GM18867 (cell line): Measurements from ENCODE around the gene MTURN.
"Not testable (repeated sequence)": the region's sequence is repeated elsewhere in the genome, so short reads cannot be mapped to it uniquely, and the experiment has no call there.

Experiments used
- ATAC-seq: cut with Tn5 transposase; IDR thresholded peaks from one replicate; pipeline ENCODE4 v1.9.1; 2021; ENCODE audit warnings: mild to moderate bottlenecking, moderate library complexity; ENCODE audit not compliant: unreplicated experiment

The MTURN gene

DNA sequence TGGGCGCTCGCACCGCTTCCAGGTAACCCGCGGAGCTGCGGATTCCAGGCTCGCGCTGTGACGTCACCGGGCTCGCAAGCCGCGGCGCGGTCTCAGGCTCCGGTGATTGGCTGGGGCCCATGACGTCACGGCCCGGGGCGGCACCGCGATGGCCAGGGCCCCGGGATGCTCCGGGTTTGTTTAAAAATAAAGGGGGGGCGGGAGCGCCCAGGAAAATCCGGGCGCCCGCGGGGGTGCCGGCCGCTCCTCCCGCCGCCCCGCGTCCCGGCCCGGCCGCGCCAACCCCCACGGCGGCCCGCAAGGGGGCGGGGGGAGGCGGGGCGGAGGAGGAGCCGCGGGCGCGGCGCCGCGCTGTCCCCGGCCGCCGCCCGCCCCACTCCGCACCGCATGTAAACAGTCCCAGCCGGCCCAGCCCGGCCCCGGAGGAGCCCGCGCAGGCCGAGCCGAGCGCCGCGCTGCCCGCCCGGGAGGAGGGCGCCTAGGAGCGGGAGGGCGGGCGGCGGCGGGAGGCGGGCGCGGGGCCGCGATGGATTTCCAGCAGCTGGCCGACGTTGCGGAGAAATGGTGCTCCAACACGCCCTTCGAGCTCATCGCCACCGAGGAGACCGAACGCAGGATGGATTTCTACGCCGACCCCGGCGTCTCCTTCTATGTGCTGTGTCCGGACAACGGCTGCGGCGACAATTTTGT is at the start of gene MTURN:
TSS of gene MTURN (plus strand) at position 376 of the 690 bp plus-strand sequence. CDS start at position 527, 151 bp downstream.
- peak; percentile 83 for ATAC-seq

DNA sequence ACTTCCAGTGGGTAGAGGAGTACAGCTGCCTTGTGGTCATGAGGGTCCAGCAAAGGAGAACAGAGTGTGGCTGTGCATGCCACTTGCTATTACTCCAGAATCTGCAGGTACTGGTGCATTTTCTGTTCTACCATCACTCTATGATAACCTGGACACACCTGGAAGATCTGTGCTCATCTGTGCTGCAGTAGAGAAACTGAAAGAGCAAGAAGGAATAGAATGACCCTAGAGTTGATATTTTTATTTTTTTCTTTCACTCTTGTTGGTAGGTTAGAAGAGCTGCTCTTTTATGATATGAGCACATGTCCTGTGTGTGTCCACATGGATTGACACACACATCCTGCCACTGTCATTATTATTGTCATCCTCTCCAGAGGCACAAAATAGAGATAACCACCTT is 48.3 kb upstream of the MTURN start:
- no peak for ATAC-seq

- no peak for ATAC-seq
Measured at GRCh38 chr7:30087371-30087770, 47.4 kb upstream of the MTURN start.

DNA sequence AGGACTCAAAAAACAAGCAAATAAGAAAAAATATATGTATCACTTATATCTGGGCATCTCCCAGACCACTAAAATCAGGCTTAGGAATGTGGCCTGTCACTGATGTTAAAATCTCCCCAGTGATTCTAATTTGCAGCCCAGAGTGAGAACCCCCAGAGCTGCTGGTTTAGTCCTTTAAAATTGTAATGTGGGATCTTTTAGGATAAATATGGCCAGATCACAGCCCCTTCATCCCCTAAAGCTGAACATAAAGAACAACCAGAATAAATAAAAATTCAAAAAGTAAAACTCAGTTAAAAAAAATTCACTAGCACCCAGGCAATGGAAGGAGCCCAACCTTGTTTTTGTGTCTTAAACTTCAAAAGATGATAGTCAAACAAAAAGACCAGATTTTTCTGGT is 46.4 kb upstream of the MTURN start:
- ATAC-seq: no peak

- ATAC-seq: no peak
Measured at GRCh38 chr7:30090111-30090510, 44.7 kb upstream of the MTURN start.

GRCh38 chr7:30091491-30091912 is 43.3 kb upstream of the MTURN start:
- no peak for ATAC-seq

DNA sequence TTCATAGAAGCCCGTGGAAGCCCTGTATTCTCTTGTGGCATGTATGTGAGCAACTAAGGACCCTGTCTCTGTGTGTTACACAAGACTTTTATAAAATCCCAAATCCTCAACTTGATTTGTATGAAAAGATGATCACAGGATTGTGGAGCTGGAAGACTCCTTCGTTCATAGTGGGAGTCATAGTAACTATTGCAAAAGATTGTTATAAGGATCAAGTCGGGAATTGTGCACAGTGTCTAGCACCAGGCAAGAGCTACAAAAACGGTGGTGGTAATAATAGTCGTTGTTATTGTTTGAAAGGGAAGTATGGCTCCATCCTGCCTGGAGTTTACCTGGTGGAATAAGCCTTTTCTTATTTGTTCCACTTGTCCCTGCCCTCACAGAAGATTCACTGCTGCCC is 42.8 kb upstream of the MTURN start:
- no peak for ATAC-seq

- ATAC-seq: no peak
Measured at GRCh38 chr7:30093420-30093952, 41.3 kb upstream of the MTURN start.

DNA sequence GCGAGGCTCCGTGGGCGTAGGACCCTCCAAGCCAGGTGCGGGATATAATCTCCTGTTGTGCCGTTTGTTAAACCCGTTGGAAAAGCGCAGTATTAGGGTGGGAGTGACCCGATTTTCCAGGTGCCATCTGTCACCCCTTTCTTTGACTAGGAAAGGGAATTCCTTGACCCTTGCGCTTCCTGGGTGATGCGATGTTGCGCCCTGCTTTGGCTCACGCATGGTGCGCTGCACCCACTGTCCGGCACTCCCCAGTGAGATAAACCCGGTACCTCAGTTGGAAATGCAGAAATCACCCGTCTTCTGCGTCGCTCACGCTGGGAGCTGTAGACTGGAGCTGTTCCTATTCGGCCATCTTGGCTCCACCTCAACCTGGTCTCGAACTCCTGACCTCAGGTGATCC is 36.2 kb upstream of the MTURN start:
- ATAC-seq: not testable (repeated sequence)

- no peak for ATAC-seq
Measured at GRCh38 chr7:30102281-30102680, 32.5 kb upstream of the MTURN start.

GRCh38 chr7:30104157-30104556 is 30.6 kb upstream of the MTURN start:
- no peak for ATAC-seq

GRCh38 chr7:30112103-30112713 is 22.6 kb upstream of the MTURN start:
- ATAC-seq: no peak

GRCh38 chr7:30113144-30113543 is 21.6 kb upstream of the MTURN start:
- no peak for ATAC-seq

- ATAC-seq: no peak
Measured at GRCh38 chr7:30114536-30115238, 20.1 kb upstream of the MTURN start.

- no peak for ATAC-seq
Measured at GRCh38 chr7:30115709-30116297, 19.0 kb upstream of the MTURN start.

DNA sequence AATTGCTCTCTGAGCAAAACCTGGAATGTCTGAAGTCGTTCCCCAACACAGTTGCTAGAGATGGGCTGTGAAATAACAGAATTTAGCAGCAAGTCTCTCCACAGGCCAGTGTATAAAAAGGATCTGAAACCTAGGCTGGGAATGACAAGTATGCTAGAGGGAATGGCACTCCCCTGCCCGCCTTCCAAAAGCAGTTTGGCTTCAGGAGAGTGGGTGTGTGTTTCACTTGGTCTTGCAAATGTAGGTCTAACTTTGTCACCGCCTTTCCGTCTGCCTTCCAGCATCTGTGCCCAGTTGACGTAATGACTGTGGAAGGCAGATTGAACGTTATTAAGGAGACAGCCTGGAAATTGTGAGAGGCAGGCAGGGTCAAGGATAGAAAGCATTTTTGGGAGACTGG is 18.0 kb upstream of the MTURN start:
- no peak for ATAC-seq

- ATAC-seq: no peak
Measured at GRCh38 chr7:30117896-30118295, 16.9 kb upstream of the MTURN start.

GRCh38 chr7:30119890-30120577 is 14.8 kb upstream of the MTURN start:
- ATAC-seq: no peak

- ATAC-seq: no peak
Measured at GRCh38 chr7:30133736-30134610, 813 bp upstream of the MTURN start.
